ENCODE results near the gene PQBP1.

PQBP1 gene

DNA sequence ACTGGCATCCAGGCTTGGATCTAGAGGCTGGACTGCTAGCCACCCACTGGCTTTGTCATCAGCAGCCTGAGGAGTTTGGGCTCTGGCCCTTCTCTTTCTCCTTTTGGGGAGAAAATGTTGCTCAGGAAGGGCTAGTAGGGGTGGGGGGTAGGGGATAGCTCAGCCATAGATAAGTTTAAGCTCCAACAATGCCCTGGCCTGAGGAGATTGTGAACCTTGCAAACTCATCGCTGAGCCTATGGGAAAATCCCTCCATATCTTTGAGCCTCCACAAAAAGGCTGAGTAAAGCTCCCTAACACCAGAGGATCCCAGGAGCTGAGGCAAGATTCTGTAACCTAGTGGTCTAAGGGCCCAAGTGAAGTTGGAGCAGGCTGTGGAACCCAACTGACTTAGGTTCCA is 50.9 kb downstream of the PQBP1 start:
- no peak overlapping the region for H3K4me3 ChIP-seq (replicated peaks; ENCODE audit: insufficient read depth, low read length)
- TF ChIP-seq SPI1 (IDR thresholded peaks at IDR 0.05; ENCODE audit: borderline replicate concordance, low read depth) (no peak), GABPA (IDR thresholded peaks at IDR 0.05; ENCODE audit: low read depth) (no peak), POLR2AphosphoS5 (IDR thresholded peaks at IDR 0.05; ENCODE audit: low read depth) (no peak), REST (IDR thresholded peaks at IDR 0.05; ENCODE audit: insufficient replicate concordance, low read depth) (no peak)
- TF ChIP-seq, protein P1, sequence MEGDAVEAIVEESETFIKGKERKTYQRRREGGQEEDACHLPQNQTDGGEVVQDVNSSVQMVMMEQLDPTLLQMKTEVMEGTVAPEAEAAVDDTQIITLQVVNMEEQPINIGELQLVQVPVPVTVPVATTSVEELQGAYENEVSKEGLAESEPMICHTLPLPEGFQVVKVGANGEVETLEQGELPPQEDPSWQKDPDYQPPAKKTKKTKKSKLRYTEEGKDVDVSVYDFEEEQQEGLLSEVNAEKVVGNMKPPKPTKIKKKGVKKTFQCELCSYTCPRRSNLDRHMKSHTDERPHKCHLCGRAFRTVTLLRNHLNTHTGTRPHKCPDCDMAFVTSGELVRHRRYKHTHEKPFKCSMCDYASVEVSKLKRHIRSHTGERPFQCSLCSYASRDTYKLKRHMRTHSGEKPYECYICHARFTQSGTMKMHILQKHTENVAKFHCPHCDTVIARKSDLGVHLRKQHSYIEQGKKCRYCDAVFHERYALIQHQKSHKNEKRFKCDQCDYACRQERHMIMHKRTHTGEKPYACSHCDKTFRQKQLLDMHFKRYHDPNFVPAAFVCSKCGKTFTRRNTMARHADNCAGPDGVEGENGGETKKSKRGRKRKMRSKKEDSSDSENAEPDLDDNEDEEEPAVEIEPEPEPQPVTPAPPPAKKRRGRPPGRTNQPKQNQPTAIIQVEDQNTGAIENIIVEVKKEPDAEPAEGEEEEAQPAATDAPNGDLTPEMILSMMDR (IDR thresholded peaks at IDR 0.05; ENCODE audit: insufficient read depth, low read length), result no peak
- H3K27ac ChIP-seq (replicated peaks), result no peak overlapping the region
- H3K27me3 ChIP-seq (ENCODE audit: insufficient read depth, poor library complexity, severe bottlenecking), result no peaks in the 10 kb centered on the region
- no peak for DNase-seq (ENCODE audit: low read depth in 1 of 2, low spot score in 1 of 2)
